H1 (cell line): ENCODE measurements around the gene CRHBP. TPM values are rescaled to one million over a fixed set of nuclear protein-coding genes. Genes with fewer than 3 reads are reported as not detected.

Experiments used
- CTCF ChIA-PET: fragments of 300-600 bp; sonication (Branson Sonifier 250); formaldehyde crosslinking; loops from one replicate; lab custom pipeline; 2021; ENCODE audit not compliant: partially characterized antibody; lab: Charles Lee
- POLR2A ChIA-PET: fragments of 300-600 bp; sonication (Branson Sonifier 250); formaldehyde crosslinking; loops from one replicate; lab custom pipeline; 2021; ENCODE audit warnings: inconsistent platforms; ENCODE audit not compliant: partially characterized antibody; lab: Charles Lee
- DNase-seq, 2 experiments: peaks; one replicate each; pipeline versions ENCODE4 v3.0.0 to v3.0.0-alpha.2; 2010 to 2022; ENCODE audit warnings: low spot score in 2 of 2, low read depth in 1 of 2, mixed read lengths in 1 of 2
- FAIRE-seq: peaks from 2 replicates; lab custom pipeline; 2011; peaks lifted over from hg19 to GRCh38; lab: Jason Lieb, UNC
- H2AFZ ChIP-seq: 2 replicates; pipeline ENCODE4 v1.8.1; 2012; ENCODE audit warnings: low read length, inconsistent platforms
- H2AK5ac ChIP-seq: 2 replicates; pipeline ENCODE4 v1.6.1; 2013; ENCODE audit warnings: low read depth, low read length
- H2BK120ac ChIP-seq: replicated peaks from 2 replicates; pipeline ENCODE3; 2013; ENCODE audit warnings: low read depth, low read length, inconsistent platforms
- H2BK12ac ChIP-seq: 2 replicates; pipeline ENCODE4 v1.6.1; 2013; ENCODE audit warnings: low read depth, low read length
- H2BK15ac ChIP-seq: 2 replicates; pipeline ENCODE4 v1.6.1; 2013; ENCODE audit warnings: low read length
- H2BK20ac ChIP-seq: 2 replicates; pipeline ENCODE4 v1.6.1; 2013; ENCODE audit warnings: low read length
- H2BK5ac ChIP-seq: 2 replicates; pipeline ENCODE4 v1.6.1; 2013; ENCODE audit warnings: low read depth, low read length
- H3K14ac ChIP-seq: 2 replicates; pipeline ENCODE4 v1.6.1; 2013; ENCODE audit warnings: inconsistent platforms; ENCODE audit not compliant: insufficient read length
- H3K18ac ChIP-seq: 2 replicates; pipeline ENCODE4 v1.6.1; 2013; ENCODE audit warnings: low read length; ENCODE audit errors: extremely low read depth
- H3K23ac ChIP-seq: 2 replicates; pipeline ENCODE4 v1.6.1; 2013; ENCODE audit warnings: inconsistent platforms; ENCODE audit not compliant: insufficient read length
- H3K23me2 ChIP-seq: 2 replicates; pipeline ENCODE4 v1.6.1; 2013; ENCODE audit warnings: low read depth, low read length
- H3K27ac ChIP-seq: 2 replicates; pipeline ENCODE4 v1.6.1; 2011; ENCODE audit warnings: low read depth, low read length, inconsistent platforms
- H3K27me3 ChIP-seq, 4 experiments: replicated peaks in 1 of 4; 1 replicate in 1 of 4; 2 replicates in 3 of 4; pipeline versions ENCODE4 v1.6.1 to v1.8.1; 2011 to 2013; ENCODE audit warnings: low read length in 3 of 4, mild to moderate bottlenecking in 3 of 4, inconsistent platforms in 2 of 4, mixed read lengths in 2 of 4, moderate library complexity in 1 of 4; ENCODE audit not compliant: control insufficient read depth in 3 of 4, insufficient read depth in 3 of 4; ENCODE audit errors: extremely low read depth in 1 of 4
- H3K36me3 ChIP-seq, 4 experiments: 2 replicates each; pipeline versions ENCODE4 v1.6.1 to v1.8.1; 2011 to 2013; ENCODE audit warnings: mild to moderate bottlenecking in 4 of 4, low read length in 3 of 4, moderate library complexity in 2 of 4, control low read depth in 1 of 4, inconsistent platforms in 1 of 4; ENCODE audit not compliant: insufficient read depth in 4 of 4, control insufficient read depth in 2 of 4
- H3K4ac ChIP-seq: replicated peaks from 2 replicates; pipeline ENCODE3; 2013; ENCODE audit warnings: low read length, low read depth, mixed read lengths, inconsistent platforms; ENCODE audit not compliant: insufficient read length
- H3K4me1 ChIP-seq, 4 experiments: replicated peaks in 1 of 4; 1 replicate in 1 of 4; 2 replicates in 3 of 4; pipeline versions ENCODE4 v1.6.1 to v1.8.1; 2011 to 2013; ENCODE audit warnings: low read length in 3 of 4, inconsistent platforms in 2 of 4, mixed read lengths in 1 of 4; ENCODE audit not compliant: insufficient read depth in 4 of 4, control insufficient read depth in 3 of 4
- H3K4me2 ChIP-seq, 2 experiments: 2 replicates each; pipeline versions ENCODE4 v1.6.1 to v1.8.1; 2011 to 2013; ENCODE audit warnings: low read depth in 2 of 2, low read length in 2 of 2, control low read depth in 1 of 2, inconsistent platforms in 1 of 2, mild to moderate bottlenecking in 1 of 2; ENCODE audit not compliant: insufficient read depth in 1 of 2
- H3K4me3 ChIP-seq, 4 experiments: fragments of 200-600, 300-600 bp in 1 of 4; sonication (generic), shearing (Covaris generic), sonication (Bioruptor Twin) in 1 of 4; 2 replicates each; pipeline versions ENCODE4 v1.5.1 to v1.8.1; 2011 to 2016; ENCODE audit warnings: low read length in 4 of 4, low read depth in 3 of 4, control low read depth in 2 of 4, inconsistent platforms in 2 of 4, mild to moderate bottlenecking in 2 of 4, mixed read lengths in 1 of 4, moderate library complexity in 1 of 4; ENCODE audit not compliant: insufficient read depth in 2 of 4; ENCODE audit errors: extremely low read depth in 1 of 4
- H3K56ac ChIP-seq: replicated peaks from 2 replicates; pipeline ENCODE3; 2013; ENCODE audit warnings: low read depth, mild to moderate bottlenecking, mixed read lengths, low read length, inconsistent platforms; ENCODE audit not compliant: insufficient read length
- H3K79me1 ChIP-seq: 2 replicates; pipeline ENCODE4 v1.6.1; 2013; ENCODE audit warnings: low read depth, low read length, control low read depth
- H3K79me2 ChIP-seq, 2 experiments: 2 replicates each; pipeline versions ENCODE4 v1.6.1 to v1.8.1; 2012 to 2013; ENCODE audit warnings: low read length in 2 of 2, mild to moderate bottlenecking in 2 of 2, inconsistent platforms in 1 of 2; ENCODE audit not compliant: insufficient read depth in 2 of 2, control insufficient read depth in 1 of 2
- H3K9ac ChIP-seq, 4 experiments: replicated peaks in 1 of 4; 1 replicate in 1 of 4; 2 replicates in 3 of 4; pipeline versions ENCODE4 v1.6.1 to v1.8.1; 2011 to 2013; ENCODE audit warnings: low read depth in 3 of 4, low read length in 3 of 4, control low read depth in 2 of 4, mild to moderate bottlenecking in 2 of 4, moderate library complexity in 2 of 4, inconsistent platforms in 1 of 4; ENCODE audit errors: extremely low read depth in 1 of 4
- H3K9me3 ChIP-seq, 2 experiments: 2 replicates each; pipeline versions ENCODE4 v1.6.1 to v1.8.1; 2012 to 2013; ENCODE audit warnings: mild to moderate bottlenecking in 2 of 2, moderate library complexity in 2 of 2, control low read depth in 1 of 2, inconsistent platforms in 1 of 2, low read depth in 1 of 2, low read length in 1 of 2, mixed read lengths in 1 of 2; ENCODE audit not compliant: insufficient read depth in 2 of 2
- H4K20me1 ChIP-seq, 2 experiments: replicated peaks in 1 of 2; 2 replicates each; pipeline versions ENCODE3 to v1.8.1; 2011 to 2013; ENCODE audit warnings: inconsistent platforms in 2 of 2, low read length in 2 of 2, mild to moderate bottlenecking in 1 of 2; ENCODE audit not compliant: insufficient read depth in 2 of 2, control insufficient read depth in 1 of 2
- H4K5ac ChIP-seq: 2 replicates; pipeline ENCODE4 v1.6.1; 2013; ENCODE audit warnings: low read length, low read depth, mixed read lengths, inconsistent platforms; ENCODE audit not compliant: insufficient read length
- H4K8ac ChIP-seq: 2 replicates; pipeline ENCODE4 v1.8.0; 2013; ENCODE audit warnings: mild to moderate bottlenecking, moderate library complexity, low read length, inconsistent platforms; ENCODE audit not compliant: insufficient read depth; ENCODE audit errors: extremely low read depth
- H4K91ac ChIP-seq: replicated peaks from 2 replicates; pipeline ENCODE3; 2013; ENCODE audit warnings: low read length, mixed read lengths, inconsistent platforms; ENCODE audit not compliant: insufficient read length
- EGR1 ChIP-seq: IDR thresholded peaks from 2 replicates; pipeline ENCODE4 v1.6.1; 2011; ENCODE audit warnings: low read depth, low read length, borderline replicate concordance
- EZH2 ChIP-seq: fragments of 200-600 bp; sonication (generic); IDR thresholded peaks from 2 replicates; pipeline ENCODE4 v1.7.1; 2012; ENCODE audit warnings: low read depth, mild to moderate bottlenecking, moderate library complexity, low read length, inconsistent platforms; ENCODE audit not compliant: severe bottlenecking
- GABPA ChIP-seq: IDR thresholded peaks from 2 replicates; pipeline ENCODE4 v1.6.1; 2011; ENCODE audit warnings: mild to moderate bottlenecking, low read length, moderate library complexity, borderline replicate concordance; ENCODE audit not compliant: insufficient read depth
- KDM4A ChIP-seq: IDR thresholded peaks from one replicate; pipeline ENCODE4 v1.7.1; 2012; ENCODE audit warnings: low read depth, mild to moderate bottlenecking, moderate library complexity, low read length, inconsistent platforms; ENCODE audit not compliant: severe bottlenecking
- NANOG ChIP-seq: IDR thresholded peaks from 2 replicates; pipeline ENCODE4 v1.6.1; 2011; ENCODE audit warnings: low read length, low read depth, mild to moderate bottlenecking, inconsistent platforms; ENCODE audit not compliant: insufficient read depth, poor library complexity, severe bottlenecking
- SIX5 ChIP-seq: IDR thresholded peaks from 2 replicates; pipeline ENCODE4 v1.6.1; 2011; ENCODE audit warnings: mild to moderate bottlenecking, low read depth, low read length
- SUZ12 ChIP-seq: fragments of 200-600 bp; sonication (generic); IDR thresholded peaks from 2 replicates; pipeline ENCODE4 v1.6.1; 2012; ENCODE audit warnings: mild to moderate bottlenecking, inconsistent platforms, low read length, moderate library complexity, mixed read lengths
- YY1 ChIP-seq: IDR thresholded peaks from 2 replicates; pipeline ENCODE4 v1.6.1; 2011; ENCODE audit warnings: low read depth, mild to moderate bottlenecking, low read length
- WGBS, 2 experiments: shearing (Covaris generic) in 1 of 2; methylation state at CpG; one replicate each; pipeline versions ENCODE4 v1.1.6 to v1.1.7; 2013 to 2015; ENCODE audit warnings: low lambda C conversion rate in 2 of 2, mixed read lengths in 2 of 2, inconsistent platforms in 1 of 2, low coverage in 1 of 2, missing lambda C conversion rate in 1 of 2; ENCODE audit not compliant: insufficient replicate concordance in 2 of 2, insufficient coverage in 1 of 2, insufficient read length in 1 of 2; ENCODE audit errors: extremely low coverage in 1 of 2, missing lambda C conversion rate in 1 of 2; 5-methylcytosine and 5-hydroxymethylcytosine counted together
- polyA plus RNA-seq, 7 experiments: library from polyadenylated mRNA; depleted of rRNA in 3 of 7; stranded (reverse) in 5 of 7; unstranded in 2 of 7; fragments of >200 nt in 5 of 7; fragments of 200-250 nt in 2 of 7; gene quantifications; 1 replicate in 5 of 7; 2 replicates in 1 of 7; 4 replicates in 1 of 7; pipeline versions ENCODE4 v1.2.1 to v1.2.3, GENCODE V29; 2011 to 2013; ENCODE audit warnings: missing spikeins in 2 of 7, mixed read lengths in 2 of 7
- total RNA-seq: library from RNA; stranded (reverse); fragmentation: NEBNext Ultra II Directional; extraction: Animal tissue kit (Norgen Biotek cat#: 25700); gene quantifications from 2 replicates; pipeline ENCODE4 v1.2.1, GENCODE V29; 2021

The CRHBP gene
- total and polyA plus RNA-seq, 2 of the 8 experiments (the other 6 are each of a cell fraction or from before 2014, with no cell fraction given) = 0.30 TPM; not detected in 1

- H2BK12ac ChIP-seq = no peak overlapping the region
- H2BK15ac ChIP-seq = no peak overlapping the region
- DNase-seq (no peak), FAIRE-seq (no peak)
- no peaks in the 10 kb centered on the region for H3K79me1 ChIP-seq
- H3K14ac ChIP-seq = no peak overlapping the region
- ChIA-PET POLR2A (no interaction called here), CTCF (interaction anchor here (0.6 to 1.0 kb wide), 2 partner anchors 23 to 63 kb away, joined by 3 read pairs; no protein-coding TSS in a partner anchor)
- H3K23me2 ChIP-seq = peaks cover 4% of the 10 kb centered on the region; the same call in 1 of the 2 replicates
- H2BK5ac ChIP-seq = no peak overlapping the region
- no peak overlapping the region for H2AK5ac ChIP-seq
- H3K4me2 ChIP-seq = no peak overlapping the region
- TF ChIP-seq KDM4A (no peak), GABPA (no peak), SIX5 (no peak), EZH2 (no peak), SUZ12 (no peak), YY1 (no peak), EGR1 (no peak), NANOG (no peak)
- peaks cover 0 to 6% (median 2%) of the 10 kb centered on the region in 4 experiments; a peak in 4 of 7 replicates for H3K4me1 ChIP-seq
- no peaks in the 10 kb centered on the region for H4K20me1 ChIP-seq
- H3K23ac ChIP-seq = no peak overlapping the region
- H3K27ac ChIP-seq = no peak overlapping the region
- peaks cover 7 to 16% (median 14%) of the 10 kb centered on the region in 4 experiments for H3K27me3 ChIP-seq
- H4K5ac ChIP-seq = no peak overlapping the region
- H4K91ac ChIP-seq = no peak overlapping the region
- no peaks in the 10 kb centered on the region for H3K9me3 ChIP-seq
- H3K9ac ChIP-seq = no peak overlapping the region
- no peak overlapping the region for H2BK120ac ChIP-seq
- no peak overlapping the region for H2BK20ac ChIP-seq
- H3K36me3 ChIP-seq = no peaks in the 10 kb centered on the region
- no peak overlapping the region for H4K8ac ChIP-seq
- H3K79me2 ChIP-seq = no peaks in the 10 kb centered on the region
- H3K4ac ChIP-seq = no peak overlapping the region
- WGBS, 2 experiments = 77% methylated on average over 5 of the region's 5 CpGs; no CpG with 5 or more reads in 1 of the 2 experiments
- H3K18ac ChIP-seq = no peak overlapping the region
- no peak overlapping the region for H3K4me3 ChIP-seq
- no peak overlapping the region for H3K56ac ChIP-seq
- no peak overlapping the region for H2AFZ ChIP-seq
These were observed 6.3 kb downstream of the CRHBP start for GRCh38 chr5:76958991-76959767.
